Fibroblast of lung (primary cell): ENCODE data around the gene CTNNA2. TPM values are rescaled to one million over a fixed set of nuclear protein-coding genes. Genes with fewer than 3 reads are reported as not detected.

Source experiments
- DNase-seq, 2 donors: peaks; one replicate each; pipeline versions ENCODE4 v3.0.0 to v3.0.0-alpha.2; 2010; ENCODE audit warnings: low read depth in 2 of 2
- H2AFZ ChIP-seq: 2 replicates; pipeline ENCODE4 v1.5.1; 2012; ENCODE audit warnings: low read length, control low read depth, inconsistent platforms
- H3K27ac ChIP-seq: 2 replicates; pipeline ENCODE4 v1.5.1; 2011; ENCODE audit warnings: low read length, control low read depth; ENCODE audit not compliant: insufficient read depth
- H3K27me3 ChIP-seq: 2 replicates; pipeline ENCODE4 v1.5.1; 2011; ENCODE audit warnings: mild to moderate bottlenecking, low read length; ENCODE audit not compliant: control insufficient read depth, insufficient read depth
- H3K36me3 ChIP-seq: 2 replicates; pipeline ENCODE4 v1.5.1; 2011; ENCODE audit warnings: low read length; ENCODE audit not compliant: control insufficient read depth, insufficient read depth
- H3K4me1 ChIP-seq: 2 replicates; pipeline ENCODE4 v1.5.1; 2011; ENCODE audit warnings: low read length; ENCODE audit not compliant: control insufficient read depth, insufficient read depth; ENCODE audit errors: extremely low read depth
- H3K4me2 ChIP-seq: 2 replicates; pipeline ENCODE4 v1.5.1; 2011; ENCODE audit warnings: low read length, control low read depth; ENCODE audit not compliant: insufficient read depth; ENCODE audit errors: extremely low read depth
- H3K4me3 ChIP-seq, 4 experiments: fragments of 200-600 bp in 1 of 4; sonication (generic) in 1 of 4; replicated peaks in 1 of 4; 2 replicates each; pipeline ENCODE4 v1.5.1; 2011 to 2016; ENCODE audit warnings: low read length in 4 of 4, low read depth in 3 of 4, mild to moderate bottlenecking in 3 of 4, control low read depth in 2 of 4, inconsistent platforms in 1 of 4, mixed read lengths in 1 of 4; ENCODE audit not compliant: insufficient read depth in 1 of 4; ENCODE audit errors: control extremely low read depth in 1 of 4
- H3K79me2 ChIP-seq: 2 replicates; pipeline ENCODE4 v1.5.1; 2012; ENCODE audit warnings: mild to moderate bottlenecking, low read length, inconsistent platforms; ENCODE audit not compliant: control insufficient read depth, insufficient read depth
- H3K9ac ChIP-seq: 2 replicates; pipeline ENCODE4 v1.5.1; 2011; ENCODE audit warnings: mild to moderate bottlenecking, low read length, control low read depth; ENCODE audit not compliant: insufficient read depth
- H3K9me3 ChIP-seq: 2 replicates; pipeline ENCODE4 v1.5.1; 2012; ENCODE audit warnings: low read depth, low read length; ENCODE audit not compliant: control insufficient read depth, insufficient read depth
- H4K20me1 ChIP-seq: 2 replicates; pipeline ENCODE4 v1.5.1; 2011; ENCODE audit warnings: low read length; ENCODE audit not compliant: control insufficient read depth, insufficient read depth; ENCODE audit errors: extremely low read depth
- CTCF ChIP-seq, 2 donors: IDR thresholded peaks in 1 of 2; conservative IDR thresholded peaks in 1 of 2; 1 replicate in 1 of 2; 2 replicates in 1 of 2; pipeline ENCODE4 v1.5.1; 2011 to 2012; ENCODE audit warnings: low read length in 2 of 2, control low read depth in 1 of 2, inconsistent platforms in 1 of 2, low read depth in 1 of 2, mild to moderate bottlenecking in 1 of 2
- EZH2 ChIP-seq: IDR thresholded peaks from 2 replicates; pipeline ENCODE4 v1.5.1; 2012; ENCODE audit warnings: low read length, control low read depth, mild to moderate bottlenecking; ENCODE audit errors: missing control alignments
- polyA plus RNA-seq, 2 donors: library from polyadenylated mRNA; depleted of rRNA in 1 of 2; stranded (reverse) in 1 of 2; unstranded in 1 of 2; fragments of >200 nt; gene quantifications; 2 replicates each; pipeline ENCODE4 v1.2.1, GENCODE V29; 2011 to 2012; ENCODE audit warnings: missing spikeins in 1 of 2
- total RNA-seq: library from RNA; depleted of rRNA; stranded (reverse); fragments of >200 nt; gene quantifications from 2 replicates; pipeline ENCODE4 v1.2.1, GENCODE V29; 2014

The CTNNA2 gene
- total and polyA plus RNA-seq, 2 donors (not counting 1 experiment from before 2014, with no cell fraction given) = not detected

GRCh38 chr2:79861059-79861374, 348.2 kb downstream of the CTNNA2 start:
- no peak overlapping the region for H3K27ac ChIP-seq

GRCh38 chr2:79862756-79863155, 349.9 kb downstream of the CTNNA2 start:
- no peak overlapping the region for H3K4me3 ChIP-seq
- TF ChIP-seq EZH2 (no peak), CTCF (conservative IDR thresholded peaks at IDR 0.05 in 1 of 2, IDR thresholded peaks at IDR 0.05 in 1 of 2; ENCODE audit: low read depth in 1 of 2, low read length in 2 of 2) (no peak)
- H3K27ac ChIP-seq = no peak overlapping the region
- no peak overlapping the region for H2AFZ ChIP-seq
- no peaks in the 10 kb centered on the region for H3K4me1 ChIP-seq
- H3K36me3 ChIP-seq = no peaks in the 10 kb centered on the region
- H3K4me2 ChIP-seq = no peak overlapping the region
- H3K9me3 ChIP-seq = no peaks in the 10 kb centered on the region
- H3K9ac ChIP-seq = no peak overlapping the region
- H4K20me1 ChIP-seq = no peaks in the 10 kb centered on the region
- no peaks in the 10 kb centered on the region for H3K27me3 ChIP-seq
- H3K79me2 ChIP-seq = no peaks in the 10 kb centered on the region
- no peak for DNase-seq

More at GRCh38 chr2:79861059-79861374, 348.2 kb downstream of the CTNNA2 start:
- H3K36me3 ChIP-seq = no peaks in the 10 kb centered on the region
- no peaks in the 10 kb centered on the region for H4K20me1 ChIP-seq
- H3K9me3 ChIP-seq = no peaks in the 10 kb centered on the region
- H3K27me3 ChIP-seq = no peaks in the 10 kb centered on the region
- no peaks in the 10 kb centered on the region for H3K79me2 ChIP-seq
- H2AFZ ChIP-seq = no peak overlapping the region
- no peak overlapping the region for H3K4me2 ChIP-seq
- no peaks in the 10 kb centered on the region for H3K4me1 ChIP-seq
- no peak for TF ChIP-seq CTCF (conservative IDR thresholded peaks at IDR 0.05 in 1 of 2, IDR thresholded peaks at IDR 0.05 in 1 of 2; ENCODE audit: low read depth in 1 of 2, low read length in 2 of 2)
- TF ChIP-seq EZH2 = no peak
- H3K4me3 ChIP-seq = no peak overlapping the region
- no peak overlapping the region for H3K9ac ChIP-seq
- DNase-seq = no peak

GRCh38 chr2:79872656-79873055, 359.8 kb downstream of the CTNNA2 start:
- Histone ChIP-seq H3K36me3 (no peaks in the 10 kb centered on the region), H3K79me2 (no peaks in the 10 kb centered on the region), H3K4me3 (no peak overlapping the region), H3K4me1 (no peaks in the 10 kb centered on the region), H3K27me3 (no peaks in the 10 kb centered on the region), H3K27ac (no peak overlapping the region), H3K4me2 (no peak overlapping the region), H2AFZ (no peak overlapping the region), H3K9me3 (no peaks in the 10 kb centered on the region), H4K20me1 (no peaks in the 10 kb centered on the region), H3K9ac (no peak overlapping the region)
- no peak for TF ChIP-seq EZH2
- TF ChIP-seq CTCF (conservative IDR thresholded peaks at IDR 0.05 in 1 of 2, IDR thresholded peaks at IDR 0.05 in 1 of 2; ENCODE audit: low read depth in 1 of 2, low read length in 2 of 2) = no peak
- no peak for DNase-seq
